OCI-LY3 (cell line): ENCODE data around the gene SH3RF3.

Source experiments
- EZH2phosphoT487 ChIP-seq: fragments of 200-600 bp; shearing (Covaris generic); IDR thresholded peaks from 2 replicates; pipeline ENCODE4 v1.6.1; 2018; ENCODE audit warnings: antibody characterized with exemption, mixed run types, low read depth
- TF ChIP-seq, protein P1 (sequence below): fragments of 200-600, 300-600 bp; sonication (generic); IDR thresholded peaks from 2 replicates; pipeline ENCODE4 v1.5.1; 2014; ENCODE audit warnings: antibody characterized with exemption, low read length, low read depth

DNA sequence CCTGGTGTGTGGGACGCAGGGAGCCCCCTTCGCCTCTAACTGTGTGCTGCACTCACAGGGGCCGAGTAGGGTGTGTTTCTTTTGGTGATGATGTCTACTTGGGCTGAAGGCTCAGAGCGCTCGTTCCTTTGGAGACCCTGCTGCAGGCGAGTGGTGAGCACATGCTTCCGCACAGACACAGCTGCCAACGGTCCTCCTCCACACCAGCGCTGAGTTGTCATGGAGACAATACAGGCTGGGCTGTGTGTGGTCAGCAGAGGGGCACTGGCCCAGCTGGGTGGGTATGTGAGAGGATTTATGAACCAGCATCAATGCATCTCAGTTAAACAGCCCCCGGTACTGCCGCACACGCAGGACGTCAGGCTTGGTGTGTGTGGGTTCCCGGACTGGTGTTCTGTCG lies 143.5 kb downstream of the SH3RF3 start:
- TF ChIP-seq, protein P1, sequence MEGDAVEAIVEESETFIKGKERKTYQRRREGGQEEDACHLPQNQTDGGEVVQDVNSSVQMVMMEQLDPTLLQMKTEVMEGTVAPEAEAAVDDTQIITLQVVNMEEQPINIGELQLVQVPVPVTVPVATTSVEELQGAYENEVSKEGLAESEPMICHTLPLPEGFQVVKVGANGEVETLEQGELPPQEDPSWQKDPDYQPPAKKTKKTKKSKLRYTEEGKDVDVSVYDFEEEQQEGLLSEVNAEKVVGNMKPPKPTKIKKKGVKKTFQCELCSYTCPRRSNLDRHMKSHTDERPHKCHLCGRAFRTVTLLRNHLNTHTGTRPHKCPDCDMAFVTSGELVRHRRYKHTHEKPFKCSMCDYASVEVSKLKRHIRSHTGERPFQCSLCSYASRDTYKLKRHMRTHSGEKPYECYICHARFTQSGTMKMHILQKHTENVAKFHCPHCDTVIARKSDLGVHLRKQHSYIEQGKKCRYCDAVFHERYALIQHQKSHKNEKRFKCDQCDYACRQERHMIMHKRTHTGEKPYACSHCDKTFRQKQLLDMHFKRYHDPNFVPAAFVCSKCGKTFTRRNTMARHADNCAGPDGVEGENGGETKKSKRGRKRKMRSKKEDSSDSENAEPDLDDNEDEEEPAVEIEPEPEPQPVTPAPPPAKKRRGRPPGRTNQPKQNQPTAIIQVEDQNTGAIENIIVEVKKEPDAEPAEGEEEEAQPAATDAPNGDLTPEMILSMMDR: no peak
- TF ChIP-seq EZH2phosphoT487: no peak
